GM23338 (cell line): Measurements from ENCODE around the gene FXN. TPM values are rescaled to one million over a fixed set of nuclear protein-coding genes. Genes with fewer than 3 reads are reported as not detected.
A peak's percentile ranks its signal among the peaks of the same experiment; 100 is the strongest.

Source experiments
- ATAC-seq: fragments of 200-7000 bp; cut with Tn5 transposase; 3 replicates; pipeline ENCODE4 v1.9.1; 2020
- DNase-seq: peaks from one replicate; pipeline ENCODE4 v3.0.0-alpha.2; 2015; ENCODE audit warnings: low spot score
- H2AFZ ChIP-seq: fragments of 200-600 bp; sonication (generic); 2 replicates; pipeline ENCODE4 v1.8.0; 2016; ENCODE audit warnings: antibody characterized with exemption, mild to moderate bottlenecking, moderate library complexity
- H3F3A ChIP-seq: fragments of 200-600 bp; sonication (generic); replicated peaks from 2 replicates; pipeline ENCODE4 v1.8.0; 2017; ENCODE audit warnings: antibody characterized with exemption, mixed run types, low read depth
- H3K27ac ChIP-seq: fragments of 200-600 bp; sonication (generic); 2 replicates; pipeline ENCODE4 v1.6.1; 2016; ENCODE audit warnings: low read depth
- H3K27me3 ChIP-seq: fragments of 200-600 bp; sonication (generic); 2 replicates; pipeline ENCODE4 v1.8.0; 2016; ENCODE audit warnings: mild to moderate bottlenecking, mixed run types, moderate library complexity; ENCODE audit not compliant: insufficient read depth
- H3K36me3 ChIP-seq: fragments of 200-600 bp; sonication (generic); 2 replicates; pipeline ENCODE4 v1.8.0; 2016; ENCODE audit warnings: mild to moderate bottlenecking; ENCODE audit not compliant: insufficient read depth
- H3K4me1 ChIP-seq: fragments of 200-600 bp; sonication (generic); 2 replicates; pipeline ENCODE4 v1.8.0; 2016; ENCODE audit warnings: mild to moderate bottlenecking, moderate library complexity; ENCODE audit not compliant: insufficient read depth
- H3K4me2 ChIP-seq: fragments of 200-600 bp; sonication (generic); 2 replicates; pipeline ENCODE4 v1.7.1; 2017; ENCODE audit warnings: mixed run types
- H3K4me3 ChIP-seq: fragments of 200-600 bp; sonication (generic); 2 replicates; pipeline ENCODE4 v1.6.1; 2016; ENCODE audit warnings: mixed run types
- H3K79me2 ChIP-seq: fragments of 200-600 bp; sonication (generic); replicated peaks from 2 replicates; pipeline ENCODE4 v1.8.0; 2017; ENCODE audit warnings: mild to moderate bottlenecking; ENCODE audit not compliant: insufficient read depth
- H3K9me2 ChIP-seq: fragments of 200-600 bp; sonication (generic); 2 replicates; pipeline ENCODE4 v1.8.0; 2017; ENCODE audit not compliant: insufficient read depth
- H4K20me1 ChIP-seq: fragments of 200-600 bp; sonication (generic); replicated peaks from 2 replicates; pipeline ENCODE4 v1.8.0; 2017; ENCODE audit warnings: mild to moderate bottlenecking; ENCODE audit not compliant: insufficient read depth
- H3K27ac Mint-ChIP-seq: 2 replicates; pipeline ENCODE4 v1.8.0; 2020; ENCODE audit warnings: inconsistent platforms, mild to moderate bottlenecking, moderate library complexity, mixed read lengths
- H3K27me3 Mint-ChIP-seq: 3 replicates; pipeline ENCODE4 v1.8.0; 2022; ENCODE audit warnings: low read depth, mild to moderate bottlenecking, moderate library complexity, mixed read lengths, inconsistent platforms; ENCODE audit not compliant: insufficient read depth, poor library complexity
- H3K36me3 Mint-ChIP-seq: 3 replicates; pipeline ENCODE4 v1.8.0; 2021; ENCODE audit warnings: low read depth, mild to moderate bottlenecking, inconsistent platforms, moderate library complexity, mixed read lengths
- H3K4me1 Mint-ChIP-seq: 3 replicates; pipeline ENCODE4 v1.8.0; 2020; ENCODE audit warnings: mild to moderate bottlenecking, inconsistent platforms, mixed read lengths
- H3K4me3 Mint-ChIP-seq: 3 replicates; pipeline ENCODE4 v1.8.0; 2021; ENCODE audit warnings: moderate library complexity, mild to moderate bottlenecking, inconsistent platforms, mixed read lengths
- H3K9me3 Mint-ChIP-seq: 3 replicates; pipeline ENCODE4 v1.8.0; 2020; ENCODE audit warnings: moderate library complexity, mild to moderate bottlenecking, inconsistent platforms, mixed read lengths
- CREB1 ChIP-seq: fragments of 250-450 bp; sonication (Bioruptor Pico); IDR thresholded peaks from 2 replicates; pipeline ENCODE4 v1.5.0; 2020; ENCODE audit warnings: low read depth, mild to moderate bottlenecking, moderate library complexity
- ETS1 ChIP-seq: IDR thresholded peaks from 2 replicates; pipeline ENCODE4 v1.6.1; 2016; ENCODE audit warnings: antibody characterized with exemption
- POLR2AphosphoS5 ChIP-seq: IDR thresholded peaks from 2 replicates; pipeline ENCODE4 v1.6.1; 2016; ENCODE audit warnings: antibody characterized with exemption, low read depth
- REST ChIP-seq: IDR thresholded peaks from one replicate; pipeline ENCODE4 v1.6.1; 2018; ENCODE audit warnings: antibody characterized with exemption; ENCODE audit not compliant: unreplicated experiment
- ZNF114 ChIP-seq: fragments of 250-450 bp; sonication (Bioruptor Pico); IDR thresholded peaks from 2 replicates; pipeline ENCODE4 v1.5.0; 2020; ENCODE audit warnings: mild to moderate bottlenecking, moderate library complexity
- polyA plus RNA-seq: library from polyadenylated mRNA; unstranded; fragments of >200 nt; fragmentation: Nextera tagmentation; extraction: Ambion mirVana; gene quantifications from 2 replicates; pipeline ENCODE4 v1.2.1, GENCODE V29; 2016
- total RNA-seq: library from RNA; depleted of rRNA; stranded (reverse); fragments of >200 nt; shearing (Covaris generic); gene quantifications from 2 replicates; pipeline ENCODE4 v1.2.3, GENCODE V29; 2014

FXN gene
- total and polyA plus RNA-seq, 2 experiments from 2014 or later, result 26.1 to 66.4 TPM

GRCh38 chr9:69122082-69122548 lies 86.6 kb downstream of the FXN start:
- Histone ChIP-seq H2AFZ (no peak overlapping the region), H3F3A (peaks cover 25% of the 10 kb centered on the region; the same call in 1 of the 2 replicates), H4K20me1 (no peaks in the 10 kb centered on the region), H3K9me2 (no peaks in the 10 kb centered on the region), H3K4me2 (peak overlapping the region; percentile 79), H3K27ac (peak overlapping the region; percentile 100), H3K36me3 (no peaks in the 10 kb centered on the region), H3K4me1 (peaks cover 9% of the 10 kb centered on the region), H3K4me3 (peak overlapping the region; percentile 86), H3K27me3 (no peaks in the 10 kb centered on the region), H3K79me2 (peaks cover 7% of the 10 kb centered on the region)
- ATAC-seq (peak; percentile 36), DNase-seq (peak; percentile 75)
- peak; percentile 54; the same call in 1 of the 2 replicates for TF ChIP-seq CREB1
- TF ChIP-seq POLR2AphosphoS5, result no peak; the same call in 1 of the 2 replicates
- Mint-ChIP-seq H3K27ac (peak overlapping the region; percentile 97), H3K4me3 (peak overlapping the region; percentile 95), H3K9me3 (no peaks in the 10 kb centered on the region), H3K27me3 (peaks cover 15% of the 10 kb centered on the region), H3K4me1 (peaks cover 16% of the 10 kb centered on the region), H3K36me3 (no peaks in the 10 kb centered on the region)

DNA sequence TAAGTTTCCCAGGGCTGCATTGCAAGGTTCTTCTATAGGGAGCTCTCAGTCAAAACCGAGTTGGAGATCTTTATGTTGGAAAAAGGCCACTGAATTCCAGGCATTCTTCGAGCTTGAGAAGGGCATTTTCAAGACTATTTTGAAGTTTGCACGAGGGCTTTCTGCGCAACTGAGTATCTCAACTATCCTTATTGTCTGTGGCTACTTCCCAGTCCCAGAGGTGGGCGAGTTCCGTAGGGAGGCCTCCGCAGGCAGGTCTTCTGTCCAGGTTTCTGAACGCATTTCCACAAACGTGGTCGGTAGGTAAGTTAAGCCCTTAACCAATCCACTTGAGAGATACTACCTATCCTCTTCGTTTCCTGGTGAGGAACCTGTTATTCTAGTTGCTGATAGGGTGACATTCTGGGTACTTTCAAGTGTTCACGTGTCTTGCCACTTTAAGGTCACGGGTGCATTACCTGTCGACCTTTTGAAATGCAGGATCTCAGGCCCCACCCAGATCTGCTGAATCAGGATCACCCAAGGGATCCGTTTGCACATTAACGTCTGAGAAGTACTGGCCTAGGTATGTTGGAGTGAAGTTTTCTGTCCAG lies 87.1 kb downstream of the FXN start:
- Histone ChIP-seq H3K4me2 (peak overlapping the region; percentile 79), H2AFZ (no peak overlapping the region), H3K27ac (peak overlapping the region; percentile 100), H3K36me3 (no peaks in the 10 kb centered on the region), H3F3A (peaks cover 25% of the 10 kb centered on the region; the same call in 1 of the 2 replicates), H4K20me1 (no peaks in the 10 kb centered on the region), H3K79me2 (peaks cover 7% of the 10 kb centered on the region), H3K27me3 (no peaks in the 10 kb centered on the region), H3K4me1 (peaks cover 9% of the 10 kb centered on the region), H3K9me2 (no peaks in the 10 kb centered on the region), H3K4me3 (peak overlapping the region; percentile 86)
- peak; percentile 82 for DNase-seq
- H3K36me3 Mint-ChIP-seq, result no peaks in the 10 kb centered on the region
- H3K4me3 Mint-ChIP-seq, result peak overlapping the region; percentile 95
- TF ChIP-seq ETS1 (0 out of 2 replicates have a peak, but pooled peaks have one; percentile 30), ZNF114 (CRISPR knock-in tag) (no peak), REST (no peak)
- peak; percentile 8 for ATAC-seq
- no peaks in the 10 kb centered on the region for H3K9me3 Mint-ChIP-seq
- peak overlapping the region; percentile 97 for H3K27ac Mint-ChIP-seq
- peaks cover 16% of the 10 kb centered on the region for H3K4me1 Mint-ChIP-seq
- H3K27me3 Mint-ChIP-seq, result peaks cover 15% of the 10 kb centered on the region
